Body of pancreas (tissue), 4 donors: ENCODE results near the gene DNM3.

Experiments
- POLR2A ChIP-seq, 3 donors: fragments of 450-650 bp; IDR thresholded peaks; one replicate each; pipeline ENCODE4 v1.6.1; 2016; ENCODE audit warnings: antibody characterized with exemption in 3 of 3, mild to moderate bottlenecking in 2 of 3
- TF ChIP-seq, protein P1 (sequence below), 7 experiments: fragments of 450-650 bp in 4 of 7; fragments of 200-600 bp in 3 of 7; sonication (generic) in 3 of 7; IDR thresholded peaks; one replicate each; pipeline ENCODE4 v1.5.1; 2016 to 2019; ENCODE audit warnings: antibody characterized with exemption in 7 of 7

DNA sequence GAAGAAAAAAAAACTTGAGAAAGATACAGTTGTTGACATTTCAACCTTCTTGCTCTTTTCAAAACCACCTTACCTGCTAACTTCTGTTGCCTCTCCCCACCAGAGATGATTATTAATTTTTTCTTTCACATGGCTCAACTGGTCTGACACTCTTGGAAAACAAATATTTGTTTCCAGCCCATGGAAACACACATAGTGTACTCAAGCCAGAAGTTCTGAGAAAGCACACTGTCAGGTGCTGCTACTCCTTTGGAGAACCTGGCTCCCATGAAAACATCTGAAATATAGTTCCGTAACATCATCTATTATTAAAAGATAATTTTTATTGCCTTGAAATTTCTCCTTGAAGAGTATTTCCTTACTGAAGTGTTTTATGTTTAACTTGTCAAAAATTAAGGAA is 434.2 kb downstream of the DNM3 start:
- TF ChIP-seq, protein P1, sequence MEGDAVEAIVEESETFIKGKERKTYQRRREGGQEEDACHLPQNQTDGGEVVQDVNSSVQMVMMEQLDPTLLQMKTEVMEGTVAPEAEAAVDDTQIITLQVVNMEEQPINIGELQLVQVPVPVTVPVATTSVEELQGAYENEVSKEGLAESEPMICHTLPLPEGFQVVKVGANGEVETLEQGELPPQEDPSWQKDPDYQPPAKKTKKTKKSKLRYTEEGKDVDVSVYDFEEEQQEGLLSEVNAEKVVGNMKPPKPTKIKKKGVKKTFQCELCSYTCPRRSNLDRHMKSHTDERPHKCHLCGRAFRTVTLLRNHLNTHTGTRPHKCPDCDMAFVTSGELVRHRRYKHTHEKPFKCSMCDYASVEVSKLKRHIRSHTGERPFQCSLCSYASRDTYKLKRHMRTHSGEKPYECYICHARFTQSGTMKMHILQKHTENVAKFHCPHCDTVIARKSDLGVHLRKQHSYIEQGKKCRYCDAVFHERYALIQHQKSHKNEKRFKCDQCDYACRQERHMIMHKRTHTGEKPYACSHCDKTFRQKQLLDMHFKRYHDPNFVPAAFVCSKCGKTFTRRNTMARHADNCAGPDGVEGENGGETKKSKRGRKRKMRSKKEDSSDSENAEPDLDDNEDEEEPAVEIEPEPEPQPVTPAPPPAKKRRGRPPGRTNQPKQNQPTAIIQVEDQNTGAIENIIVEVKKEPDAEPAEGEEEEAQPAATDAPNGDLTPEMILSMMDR (IDR thresholded peaks at IDR 0.05): no peak
- TF ChIP-seq POLR2A (IDR thresholded peaks at IDR 0.05): peak in 2 of 3 donors; percentile 27 to 47
